ENCODE results near the gene EVI2B. TPM values are rescaled to one million over a fixed set of nuclear protein-coding genes. Genes with fewer than 3 reads are reported as not detected.
"Not testable (repeated sequence)": the region's sequence is repeated elsewhere in the genome, so short reads cannot be mapped to it uniquely, and the experiment has no call there.

Gene EVI2B
- total RNA-seq, 1 experiment from 2014 or later: not detected

DNA sequence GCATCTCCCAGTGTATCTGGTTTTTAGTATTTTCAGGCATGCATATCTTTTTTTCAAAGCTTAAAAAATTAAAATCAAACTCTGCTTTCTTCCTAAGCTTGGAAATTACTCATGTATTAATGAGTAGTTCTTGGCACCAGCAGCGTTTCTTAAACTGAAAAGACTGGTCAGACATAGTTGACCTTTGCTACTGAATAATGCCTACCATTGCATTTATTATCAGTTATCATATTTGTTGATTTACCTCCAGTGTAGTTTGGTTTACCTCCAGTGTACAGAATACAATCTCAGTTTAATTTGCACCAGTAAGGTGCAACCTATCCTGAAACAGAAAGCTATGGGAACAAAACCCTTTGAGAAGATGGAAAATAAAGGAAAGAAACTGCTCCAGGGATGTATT is 42.1 kb upstream of the EVI2B start:
- no peak for DNase-seq
- BruUV-seq (replicated peaks): no TSS peak
- no peak overlapping the region for H3K27ac ChIP-seq
- H3K27me3 ChIP-seq (ENCODE audit: insufficient read depth, low read depth): no peaks in the 10 kb centered on the region
- no peaks in the 10 kb centered on the region for H3F3A ChIP-seq (ENCODE audit: insufficient read depth, low read depth)
- no peaks in the 10 kb centered on the region for H3K9me3 ChIP-seq (ENCODE audit: insufficient read depth, low read depth)
- H4K20me1 ChIP-seq (ENCODE audit: insufficient read depth): no peaks in the 10 kb centered on the region
- H3K4me1 ChIP-seq (replicated peaks; ENCODE audit: insufficient read depth): no peaks in the 10 kb centered on the region
- no peaks in the 10 kb centered on the region for H3K79me2 ChIP-seq (ENCODE audit: low read depth)
- H3K4me3 ChIP-seq: no peak overlapping the region
- H3K4me2 ChIP-seq: no peak overlapping the region
- peaks cover 59% of the 10 kb centered on the region for H3K36me3 ChIP-seq (ENCODE audit: low read depth)
- intact Hi-C loops (cut with micrococcal nuclease; ENCODE audit: unreplicated experiment): no loop called here
- POLR2A ChIA-PET (ENCODE audit: unreplicated experiment): no interaction called here
- H2AFZ ChIP-seq: no peak overlapping the region
- TF ChIP-seq EZH2 (IDR thresholded peaks at IDR 0.05; ENCODE audit: low read depth): no peak
- TF ChIP-seq CTCF (conservative IDR thresholded peaks at IDR 0.05): no peak
- H3K9me2 ChIP-seq (ENCODE audit: insufficient read depth): no peaks in the 10 kb centered on the region
- CTCF ChIA-PET: no interaction called here

- no peak for DNase-seq
- intact Hi-C loops (cut with micrococcal nuclease; ENCODE audit: unreplicated experiment): no loop called here
- no peak overlapping the region for H3K4me3 ChIP-seq
- no peaks in the 10 kb centered on the region for H3K9me3 ChIP-seq (ENCODE audit: insufficient read depth, low read depth)
- no peaks in the 10 kb centered on the region for H3K79me2 ChIP-seq (ENCODE audit: low read depth)
- CTCF ChIA-PET: interaction anchor here (0.6 kb wide), 1 partner anchor 1542 kb away, joined by 5 read pairs; no protein-coding TSS in a partner anchor
- H3K9me2 ChIP-seq (ENCODE audit: insufficient read depth): no peaks in the 10 kb centered on the region
- BruUV-seq (replicated peaks): no TSS peak
- POLR2A ChIA-PET (ENCODE audit: unreplicated experiment): no interaction called here
- H4K20me1 ChIP-seq (ENCODE audit: insufficient read depth): no peaks in the 10 kb centered on the region; the same call in 1 of the 2 replicates
- H3K4me2 ChIP-seq: no peak overlapping the region
- H2AFZ ChIP-seq: no peak overlapping the region
- H3F3A ChIP-seq (ENCODE audit: insufficient read depth, low read depth): no peaks in the 10 kb centered on the region
- no peak overlapping the region for H3K27ac ChIP-seq
- no peak for TF ChIP-seq EZH2 (IDR thresholded peaks at IDR 0.05; ENCODE audit: low read depth)
- TF ChIP-seq CTCF (conservative IDR thresholded peaks at IDR 0.05): no peak
- no peaks in the 10 kb centered on the region for H3K27me3 ChIP-seq (ENCODE audit: insufficient read depth, low read depth)
- peaks cover 47% of the 10 kb centered on the region for H3K36me3 ChIP-seq (ENCODE audit: low read depth)
- H3K4me1 ChIP-seq (replicated peaks; ENCODE audit: insufficient read depth): no peaks in the 10 kb centered on the region
These were observed 35.6 kb upstream of the EVI2B start for GRCh38 chr17:31349454-31349853.

- H3K9me3 ChIP-seq (ENCODE audit: insufficient read depth, low read depth); H3K27me3 ChIP-seq (ENCODE audit: insufficient read depth, low read depth); H3K4me1 ChIP-seq (replicated peaks; ENCODE audit: insufficient read depth); DNase-seq; H3F3A ChIP-seq (ENCODE audit: insufficient read depth, low read depth); H3K4me2 ChIP-seq; H4K20me1 ChIP-seq (ENCODE audit: insufficient read depth); BruUV-seq (replicated peaks); intact Hi-C loops (cut with micrococcal nuclease; ENCODE audit: unreplicated experiment); H2AFZ ChIP-seq; H3K4me3 ChIP-seq; H3K79me2 ChIP-seq (ENCODE audit: low read depth); H3K27ac ChIP-seq; POLR2A ChIA-PET (ENCODE audit: unreplicated experiment); H3K9me2 ChIP-seq (ENCODE audit: insufficient read depth); CTCF ChIA-PET: not testable (repeated sequence)
- peaks cover 18% of the 10 kb centered on the region for H3K36me3 ChIP-seq (ENCODE audit: low read depth)
These were observed 31.4 kb upstream of the EVI2B start for GRCh38 chr17:31345191-31345747.

All from PC-9 (cell line).